DOHH2 (cell line): ENCODE results near the gene KIZ.

Experiments used
- CTCF ChIP-seq: fragments of 200-600 bp; sonication (generic); IDR thresholded peaks from one replicate; pipeline ENCODE4 v1.5.1; 2014; ENCODE audit warnings: antibody characterized with exemption, mild to moderate bottlenecking, low read depth, low read length; ENCODE audit not compliant: poor library complexity, severe bottlenecking
- EZH2phosphoT487 ChIP-seq: fragments of 200-600 bp; sonication (generic); IDR thresholded peaks from 2 replicates; pipeline ENCODE4 v1.6.1; 2017; ENCODE audit warnings: borderline replicate concordance, mild to moderate bottlenecking, antibody characterized with exemption, low read length, moderate library complexity, mixed read lengths

DNA sequence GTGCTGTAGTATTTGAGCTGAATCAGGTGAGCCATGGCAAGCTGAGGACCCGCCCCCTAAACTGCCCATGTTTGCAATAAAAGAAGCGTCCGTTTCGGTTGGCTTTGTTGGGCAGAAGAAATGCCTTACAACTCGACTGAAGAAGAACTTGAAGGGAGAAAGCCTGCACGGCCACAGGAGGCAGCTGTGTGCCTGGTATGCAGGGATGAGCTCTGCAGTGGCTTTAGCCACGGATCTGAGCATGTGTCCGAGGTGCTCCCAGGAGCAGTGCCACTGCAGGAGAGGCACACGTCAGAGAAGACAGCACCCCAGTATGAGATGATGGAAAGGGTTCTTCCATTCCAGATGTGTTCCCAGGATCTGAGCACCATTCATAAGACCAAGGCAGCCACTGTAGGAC is 23.5 kb downstream of the KIZ start:
- TF ChIP-seq CTCF (no peak), EZH2phosphoT487 (no peak)
